Measurements from ENCODE around the gene MEAK7.

MEAK7 gene

DNA sequence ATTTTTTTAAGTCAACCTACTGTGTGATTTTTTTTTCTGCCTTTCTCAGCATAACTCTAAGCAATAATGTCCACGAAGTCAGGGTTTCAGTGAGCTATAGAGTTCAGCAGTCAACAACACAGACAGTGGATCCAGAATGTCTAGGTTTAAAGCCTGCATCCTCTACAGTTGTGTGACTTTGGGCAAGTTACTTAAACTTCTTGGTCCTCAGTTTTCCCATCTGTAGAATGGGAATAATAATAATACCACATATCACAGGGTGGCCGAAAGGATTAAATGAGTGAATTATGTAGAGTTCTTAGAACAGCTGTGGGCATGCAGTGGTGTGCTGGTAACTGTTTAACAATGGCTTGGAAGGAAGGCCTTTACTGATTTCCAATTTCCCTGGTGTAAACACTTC lies 38.8 kb upstream of the MEAK7 start (continued):
- TF ChIP-seq ZNF70 (CRISPR knock-in tag; IDR thresholded peaks at IDR 0.05): no peak

GRCh38 chr16:84541999-84542817 lies 37.7 kb upstream of the MEAK7 start:
- TF ChIP-seq GLIS3 (CRISPR knock-in tag; IDR thresholded peaks at IDR 0.05) (no peak), BACH2 (CRISPR knock-in tag; IDR thresholded peaks at IDR 0.05; ENCODE audit: borderline replicate concordance) (no peak), PATZ1 (CRISPR knock-in tag; IDR thresholded peaks at IDR 0.05; ENCODE audit: borderline replicate concordance) (no peak), ZNF70 (CRISPR knock-in tag; IDR thresholded peaks at IDR 0.05) (no peak), ISL1 (CRISPR knock-in tag; IDR thresholded peaks at IDR 0.05) (no peak), TOX (CRISPR knock-in tag; IDR thresholded peaks at IDR 0.05; ENCODE audit: borderline replicate concordance) (no peak), ZC3H10 (CRISPR knock-in tag; IDR thresholded peaks at IDR 0.05) (no peak)
- ATAC-seq: no peak

DNA sequence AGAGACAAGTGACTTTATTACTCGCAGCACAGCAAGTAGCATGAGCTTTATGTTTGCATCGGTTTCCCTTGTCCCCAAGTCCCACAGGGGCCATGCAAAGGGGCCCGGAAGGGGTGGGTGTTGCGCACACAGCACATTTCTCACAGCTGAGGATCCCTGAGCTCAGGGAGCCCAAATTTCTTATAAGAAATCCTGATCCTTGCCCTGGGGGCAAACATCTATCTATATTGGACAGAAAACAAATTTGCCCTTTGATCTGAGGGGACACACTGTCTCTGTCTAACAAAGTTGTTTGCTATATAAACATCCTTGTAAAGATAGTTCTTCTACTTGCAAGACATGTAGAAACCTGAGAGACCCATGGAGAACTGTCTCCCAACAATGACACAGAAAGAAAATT lies 35.7 kb upstream of the MEAK7 start:
- TF ChIP-seq ISL1 (CRISPR knock-in tag; IDR thresholded peaks at IDR 0.05) (no peak), ZFP3 (CRISPR knock-in tag; IDR thresholded peaks at IDR 0.05) (no peak), ESRRG (CRISPR knock-in tag; IDR thresholded peaks at IDR 0.05) (no peak), GLIS3 (CRISPR knock-in tag; IDR thresholded peaks at IDR 0.05) (no peak), ZC3H10 (CRISPR knock-in tag; IDR thresholded peaks at IDR 0.05) (no peak), ZNF70 (CRISPR knock-in tag; IDR thresholded peaks at IDR 0.05) (no peak), PPARA (CRISPR knock-in tag; IDR thresholded peaks at IDR 0.05; ENCODE audit: borderline replicate concordance) (no peak), ZNF8 (CRISPR knock-in tag; IDR thresholded peaks at IDR 0.05) (no peak), RARB (CRISPR knock-in tag; IDR thresholded peaks at IDR 0.05) (no peak), TCF4 (CRISPR knock-in tag; IDR thresholded peaks at IDR 0.05; ENCODE audit: borderline replicate concordance) (no peak), ARNTL (CRISPR knock-in tag; IDR thresholded peaks at IDR 0.05; ENCODE audit: borderline replicate concordance, low read depth) (no peak), BACH2 (CRISPR knock-in tag; IDR thresholded peaks at IDR 0.05; ENCODE audit: borderline replicate concordance) (no peak)
- TF ChIP-seq, protein P1, sequence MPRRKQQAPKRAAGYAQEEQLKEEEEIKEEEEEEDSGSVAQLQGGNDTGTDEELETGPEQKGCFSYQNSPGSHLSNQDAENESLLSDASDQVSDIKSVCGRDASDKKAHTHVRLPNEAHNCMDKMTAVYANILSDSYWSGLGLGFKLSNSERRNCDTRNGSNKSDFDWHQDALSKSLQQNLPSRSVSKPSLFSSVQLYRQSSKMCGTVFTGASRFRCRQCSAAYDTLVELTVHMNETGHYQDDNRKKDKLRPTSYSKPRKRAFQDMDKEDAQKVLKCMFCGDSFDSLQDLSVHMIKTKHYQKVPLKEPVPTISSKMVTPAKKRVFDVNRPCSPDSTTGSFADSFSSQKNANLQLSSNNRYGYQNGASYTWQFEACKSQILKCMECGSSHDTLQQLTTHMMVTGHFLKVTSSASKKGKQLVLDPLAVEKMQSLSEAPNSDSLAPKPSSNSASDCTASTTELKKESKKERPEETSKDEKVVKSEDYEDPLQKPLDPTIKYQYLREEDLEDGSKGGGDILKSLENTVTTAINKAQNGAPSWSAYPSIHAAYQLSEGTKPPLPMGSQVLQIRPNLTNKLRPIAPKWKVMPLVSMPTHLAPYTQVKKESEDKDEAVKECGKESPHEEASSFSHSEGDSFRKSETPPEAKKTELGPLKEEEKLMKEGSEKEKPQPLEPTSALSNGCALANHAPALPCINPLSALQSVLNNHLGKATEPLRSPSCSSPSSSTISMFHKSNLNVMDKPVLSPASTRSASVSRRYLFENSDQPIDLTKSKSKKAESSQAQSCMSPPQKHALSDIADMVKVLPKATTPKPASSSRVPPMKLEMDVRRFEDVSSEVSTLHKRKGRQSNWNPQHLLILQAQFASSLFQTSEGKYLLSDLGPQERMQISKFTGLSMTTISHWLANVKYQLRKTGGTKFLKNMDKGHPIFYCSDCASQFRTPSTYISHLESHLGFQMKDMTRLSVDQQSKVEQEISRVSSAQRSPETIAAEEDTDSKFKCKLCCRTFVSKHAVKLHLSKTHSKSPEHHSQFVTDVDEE (CRISPR knock-in tag; IDR thresholded peaks at IDR 0.05): no peak
- ATAC-seq: no peak

DNA sequence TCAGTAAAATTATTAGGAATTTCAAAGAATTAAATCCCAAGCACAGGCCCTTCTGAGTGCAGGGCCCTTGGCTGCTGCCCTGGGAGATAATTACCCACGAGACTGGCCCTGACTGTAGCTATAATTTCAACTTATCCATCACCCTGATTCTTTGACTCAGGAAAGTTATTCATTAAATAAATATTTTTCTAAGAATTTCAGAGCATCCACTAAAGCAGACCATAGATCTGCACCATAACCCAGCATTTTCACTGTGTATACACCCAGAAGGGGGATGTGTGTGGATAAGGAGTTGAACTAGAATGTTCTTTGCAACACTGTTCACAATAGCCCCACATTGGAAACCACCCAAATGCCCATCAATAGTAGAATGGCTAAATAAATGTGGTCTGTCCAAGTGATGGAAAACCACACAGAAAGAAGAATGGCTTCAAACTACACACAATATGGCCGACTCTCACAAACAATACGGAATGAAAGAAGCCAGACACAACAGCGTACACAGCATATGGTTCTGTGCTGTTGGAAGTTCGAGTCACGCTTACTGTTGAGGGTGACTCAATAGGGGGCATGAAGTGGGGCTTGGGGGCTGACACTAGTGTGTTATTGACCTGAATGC lies 33.9 kb upstream of the MEAK7 start:
- no peak for TF ChIP-seq ZNF565 (CRISPR knock-in tag; conservative IDR thresholded peaks at IDR 0.05; ENCODE audit: low read depth)
- no peak for TF ChIP-seq TOX (CRISPR knock-in tag; IDR thresholded peaks at IDR 0.05; ENCODE audit: borderline replicate concordance)
- no peak for TF ChIP-seq CSRNP3 (CRISPR knock-in tag; IDR thresholded peaks at IDR 0.05)
- TF ChIP-seq OSR1 (CRISPR knock-in tag; IDR thresholded peaks at IDR 0.05): no peak
- TF ChIP-seq ZFP30 (CRISPR knock-in tag; IDR thresholded peaks at IDR 0.05): no peak
- TF ChIP-seq ZFP3 (CRISPR knock-in tag; IDR thresholded peaks at IDR 0.05): no peak
- no peak for TF ChIP-seq SNAI2 (CRISPR knock-in tag; IDR thresholded peaks at IDR 0.05)
- TF ChIP-seq PPARA (CRISPR knock-in tag; IDR thresholded peaks at IDR 0.05; ENCODE audit: borderline replicate concordance): no peak
- no peak for TF ChIP-seq ISL1 (CRISPR knock-in tag; IDR thresholded peaks at IDR 0.05)
- TF ChIP-seq ARNTL (CRISPR knock-in tag; IDR thresholded peaks at IDR 0.05; ENCODE audit: borderline replicate concordance, low read depth): no peak
- no peak for TF ChIP-seq PATZ1 (CRISPR knock-in tag; IDR thresholded peaks at IDR 0.05; ENCODE audit: borderline replicate concordance)
- TF ChIP-seq BACH2 (CRISPR knock-in tag; IDR thresholded peaks at IDR 0.05; ENCODE audit: borderline replicate concordance): no peak
- TF ChIP-seq CREB5 (CRISPR knock-in tag; IDR thresholded peaks at IDR 0.05; ENCODE audit: low read depth): no peak
- TF ChIP-seq, protein P2, sequence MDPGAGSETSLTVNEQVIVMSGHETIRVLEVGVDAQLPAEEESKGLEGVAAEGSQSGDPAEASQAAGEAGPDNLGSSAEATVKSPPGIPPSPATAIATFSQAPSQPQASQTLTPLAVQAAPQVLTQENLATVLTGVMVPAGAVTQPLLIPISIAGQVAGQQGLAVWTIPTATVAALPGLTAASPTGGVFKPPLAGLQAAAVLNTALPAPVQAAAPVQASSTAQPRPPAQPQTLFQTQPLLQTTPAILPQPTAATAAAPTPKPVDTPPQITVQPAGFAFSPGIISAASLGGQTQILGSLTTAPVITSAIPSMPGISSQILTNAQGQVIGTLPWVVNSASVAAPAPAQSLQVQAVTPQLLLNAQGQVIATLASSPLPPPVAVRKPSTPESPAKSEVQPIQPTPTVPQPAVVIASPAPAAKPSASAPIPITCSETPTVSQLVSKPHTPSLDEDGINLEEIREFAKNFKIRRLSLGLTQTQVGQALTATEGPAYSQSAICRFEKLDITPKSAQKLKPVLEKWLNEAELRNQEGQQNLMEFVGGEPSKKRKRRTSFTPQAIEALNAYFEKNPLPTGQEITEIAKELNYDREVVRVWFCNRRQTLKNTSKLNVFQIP (CRISPR knock-in tag; IDR thresholded peaks at IDR 0.05; ENCODE audit: borderline replicate concordance, low read depth): no peak
- no peak for TF ChIP-seq RARB (CRISPR knock-in tag; IDR thresholded peaks at IDR 0.05)
- no peak for TF ChIP-seq ZNF8 (CRISPR knock-in tag; IDR thresholded peaks at IDR 0.05)
- ATAC-seq: no peak

All from SK-N-SH treated with all-trans-retinoic acid at 6 μM for 48 hours (cell line).